HepG2 (cell line): ENCODE measurements around the gene CAPN10. TPM values are rescaled to one million over a fixed set of nuclear protein-coding genes. Genes with fewer than 3 reads are reported as not detected.

Experiments used
- ATF1 ChIP-seq: IDR thresholded peaks from 2 replicates; pipeline ENCODE4 v1.6.1; 2016; ENCODE audit warnings: mild to moderate bottlenecking, control low read depth
- BRD4 ChIP-seq: sonication (generic); formaldehyde crosslinking; IDR thresholded peaks from 2 replicates; pipeline ENCODE4 v1.4.0; 2020; ENCODE audit warnings: missing genetic modification reagents
- CENPBD1 ChIP-seq: sonication (generic); formaldehyde crosslinking; IDR thresholded peaks from 2 replicates; pipeline ENCODE4 v1.8.0; 2022; ENCODE audit warnings: missing genetic modification reagents, low read depth, mild to moderate bottlenecking, borderline replicate concordance
- EEA1 ChIP-seq: sonication (generic); formaldehyde crosslinking; IDR thresholded peaks from 2 replicates; pipeline ENCODE4 v1.5.1; 2020; ENCODE audit warnings: mild to moderate bottlenecking, missing genetic modification reagents, borderline replicate concordance
- HBP1 ChIP-seq: IDR thresholded peaks from 2 replicates; pipeline ENCODE4 v1.6.1; 2016; ENCODE audit warnings: low read depth, control low read depth
- KDM4B ChIP-seq: sonication (generic); formaldehyde crosslinking; IDR thresholded peaks from 2 replicates; pipeline ENCODE4 v1.4.0; 2020; ENCODE audit warnings: missing genetic modification reagents
- MNT ChIP-seq: fragments of 450-650 bp; IDR thresholded peaks from 2 replicates; pipeline ENCODE4 v1.6.1; 2016
- MTF2 ChIP-seq: sonication (generic); formaldehyde crosslinking; IDR thresholded peaks from 2 replicates; pipeline ENCODE4 v1.5.0; 2020; ENCODE audit warnings: missing genetic modification reagents, borderline replicate concordance
- POLR2G ChIP-seq: fragments of 200-400 bp; formaldehyde crosslinking; IDR thresholded peaks from 2 replicates; pipeline ENCODE4 v1.6.1; 2018; ENCODE audit warnings: mild to moderate bottlenecking, low read depth, low read length, moderate library complexity
- RAD51 ChIP-seq: fragments of 450-650 bp; IDR thresholded peaks from 2 replicates; pipeline ENCODE4 v1.6.1; 2016; ENCODE audit warnings: borderline replicate concordance
- RARA ChIP-seq: IDR thresholded peaks from 2 replicates; pipeline ENCODE4 v1.6.1; 2016; ENCODE audit warnings: missing genetic modification reagents, missing compliant biosample characterization
- REPIN1 ChIP-seq: sonication (generic); formaldehyde crosslinking; IDR thresholded peaks from 2 replicates; pipeline ENCODE4 v1.8.0; 2022; ENCODE audit warnings: missing genetic modification reagents, low read depth, mild to moderate bottlenecking, borderline replicate concordance
- SP4 ChIP-seq: sonication (generic); formaldehyde crosslinking; IDR thresholded peaks from 2 replicates; pipeline ENCODE4 v1.8.1; 2023; ENCODE audit warnings: mild to moderate bottlenecking, missing genetic modification reagents
- SPEN ChIP-seq: sonication (generic); formaldehyde crosslinking; IDR thresholded peaks from 2 replicates; pipeline ENCODE4 v1.5.1; 2020; ENCODE audit warnings: low read depth, mild to moderate bottlenecking, missing genetic modification reagents
- SRF ChIP-seq: IDR thresholded peaks from 2 replicates; pipeline ENCODE4 v1.6.1; 2011; ENCODE audit warnings: mild to moderate bottlenecking, low read depth, low read length, moderate library complexity
- SRSF4 ChIP-seq: fragments of 200-400 bp; formaldehyde crosslinking; IDR thresholded peaks from one replicate; pipeline ENCODE4 v1.6.1; 2018; ENCODE audit warnings: mild to moderate bottlenecking, low read depth, low read length, moderate library complexity; ENCODE audit not compliant: poor library complexity, severe bottlenecking
- ZC3H4 ChIP-seq: sonication (generic); formaldehyde crosslinking; IDR thresholded peaks from 2 replicates; pipeline ENCODE4 v1.4.0; 2020; ENCODE audit warnings: missing genetic modification reagents, borderline replicate concordance
- ZHX1 ChIP-seq: sonication (generic); formaldehyde crosslinking; IDR thresholded peaks from 2 replicates; pipeline ENCODE4 v1.8.1; 2022; ENCODE audit warnings: low read depth, mild to moderate bottlenecking, missing genetic modification reagents
- ZNF138 ChIP-seq: sonication (generic); formaldehyde crosslinking; IDR thresholded peaks from 2 replicates; pipeline ENCODE4 v1.5.0; 2020; ENCODE audit warnings: mild to moderate bottlenecking, low read depth, missing genetic modification reagents
- ZSCAN22 ChIP-seq: sonication (generic); formaldehyde crosslinking; IDR thresholded peaks from 2 replicates; pipeline ENCODE4 v1.4.0; 2020; ENCODE audit warnings: mild to moderate bottlenecking, missing genetic modification reagents
- ZSCAN9 ChIP-seq: IDR thresholded peaks from 2 replicates; pipeline ENCODE4 v1.6.1; 2016; ENCODE audit warnings: borderline replicate concordance
- polyA plus RNA-seq, 8 experiments: library from polyadenylated mRNA; depleted of rRNA in 3 of 8; stranded (reverse) in 7 of 8; unstranded in 1 of 8; fragments of >200 nt; fragmentation: Illumina TruSeq in 4 of 8; extraction: Trizol in 4 of 8; gene quantifications; 2 replicates each; pipeline versions ENCODE4 v1.2.1 to v1.2.3, GENCODE V29; 2011 to 2016; ENCODE audit warnings: low read depth in 4 of 8, missing spikeins in 1 of 8, mixed read lengths in 1 of 8; ENCODE audit not compliant: insufficient read depth in 1 of 8
- total RNA-seq, 5 experiments: library from RNA; depleted of rRNA; stranded (reverse); fragments of >200 nt; fragmentation: Illumina TruSeq; extraction: Trizol; gene quantifications; 2 replicates each; pipeline ENCODE4 v1.2.3, GENCODE V29; 2016; ENCODE audit warnings: low read depth in 1 of 5

The CAPN10 gene
- total and polyA plus RNA-seq, 2 of the 13 experiments (the other 11 are each of a cell fraction or from before 2014, with no cell fraction given), result 27.6 to 32.4 TPM

GRCh38 chr2:240586198-240586918 is at the start of gene CAPN10 (continued):
- peak; percentile 98 for TF ChIP-seq RAD51
- TF ChIP-seq ZNF138, result no peak
- peak; percentile 71; the same call in 1 of the 2 replicates for TF ChIP-seq REPIN1
- TF ChIP-seq SRF, result peak; percentile 64; the same call in 1 of the 2 replicates
- TF ChIP-seq KDM4B, result peak; percentile 57; the same call in 1 of the 2 replicates
- no peak for TF ChIP-seq SRSF4
- TF ChIP-seq HBP1 (CRISPR knock-in tag), result no peak
- TF ChIP-seq POLR2G, result peak; percentile 93
- TF ChIP-seq ZSCAN9, result peak; percentile 55
- no peak for TF ChIP-seq CENPBD1 (CRISPR knock-in tag)
- no peak; the same call in 1 of the 2 replicates for TF ChIP-seq MTF2
- peak; percentile 64 for TF ChIP-seq SP4
- peak; percentile 67 for TF ChIP-seq ZHX1 (CRISPR knock-in tag)
- TF ChIP-seq MNT, result 0 out of 2 replicates have a peak, but pooled peaks have one; percentile 35
- peak; percentile 46; the same call in 1 of the 2 replicates for TF ChIP-seq ATF1 (CRISPR knock-in tag)
- TF ChIP-seq RARA (CRISPR knock-in tag), result peak; percentile 36; the same call in 1 of the 2 replicates
- 0 out of 2 replicates have a peak, but pooled peaks have one; percentile 80 for TF ChIP-seq BRD4 (CRISPR knock-in tag)
- TF ChIP-seq EEA1, result peak; percentile 68; the same call in 1 of the 2 replicates
- no peak for TF ChIP-seq ZC3H4 (CRISPR knock-in tag)
- TF ChIP-seq ZSCAN22 (CRISPR knock-in tag), result no peak
- TF ChIP-seq SPEN (CRISPR knock-in tag), result peak; percentile 92
